Measurements from ENCODE around the gene SLC12A1.

Gene SLC12A1

GRCh38 chr15:48205981-48206380 is at the start of gene SLC12A1:
TSS of gene SLC12A1 (plus strand) at chr15:48206302. CDS start at chr15:48207720, 1,418 bp downstream.
- DNase-seq, result no peak

- no peak for DNase-seq
Measured at GRCh38 chr15:48168616-48169015, 37.5 kb upstream of the SLC12A1 start.

- DNase-seq, result no peak
Measured at GRCh38 chr15:48170981-48171380, 35.1 kb upstream of the SLC12A1 start.

GRCh38 chr15:48175126-48175525 is 31.0 kb upstream of the SLC12A1 start:
- DNase-seq, result no peak

- no peak for DNase-seq
Measured at GRCh38 chr15:48176112-48176511, 30.0 kb upstream of the SLC12A1 start.

- no peak for DNase-seq
Measured at GRCh38 chr15:48176957-48177356, 29.1 kb upstream of the SLC12A1 start.

GRCh38 chr15:48177383-48177765 is 28.7 kb upstream of the SLC12A1 start:
- peak; percentile 47 for DNase-seq

- DNase-seq, result peak; percentile 26
Measured at GRCh38 chr15:48177766-48178647, 28.1 kb upstream of the SLC12A1 start, which contains the start of gene MYEF2. TSS of gene MYEF2 (minus strand) at chr15:48178295. CDS start at chr15:48178237, 58 bp downstream.

GRCh38 chr15:48178648-48178931 is 27.5 kb upstream of the SLC12A1 start:
- DNase-seq, result no peak

- DNase-seq, result no peak
Measured at GRCh38 chr15:48182749-48183148, 23.4 kb upstream of the SLC12A1 start.

GRCh38 chr15:48185529-48185928 is 20.6 kb upstream of the SLC12A1 start:
- DNase-seq, result no peak

GRCh38 chr15:48186271-48186670 is 19.8 kb upstream of the SLC12A1 start:
- no peak for DNase-seq

GRCh38 chr15:48190932-48191573 is 15.0 kb upstream of the SLC12A1 start:
- no peak for DNase-seq

GRCh38 chr15:48191574-48192225 is 14.4 kb upstream of the SLC12A1 start, which contains the start of gene CTXN2:
TSS of gene CTXN2 (plus strand) at chr15:48191665. CDS start at chr15:48201301, 9,636 bp downstream.
- no peak for DNase-seq

GRCh38 chr15:48202068-48202467 is 4.0 kb upstream of the SLC12A1 start:
- DNase-seq, result no peak

- no peak for DNase-seq
Measured at GRCh38 chr15:48221261-48221660, 15.2 kb downstream of the SLC12A1 start.

GRCh38 chr15:48221885-48222284 is 15.8 kb downstream of the SLC12A1 start:
- peak; percentile 2 for DNase-seq

- DNase-seq, result no peak
Measured at GRCh38 chr15:48222627-48223026, 16.5 kb downstream of the SLC12A1 start.

GRCh38 chr15:48225771-48226170 is 19.7 kb downstream of the SLC12A1 start:
- DNase-seq, result no peak

- DNase-seq, result no peak
Measured at GRCh38 chr15:48230498-48230897, 24.4 kb downstream of the SLC12A1 start.

- DNase-seq, result no peak
Measured at GRCh38 chr15:48233246-48233645, 27.1 kb downstream of the SLC12A1 start.

GRCh38 chr15:48239334-48239733 is 33.2 kb downstream of the SLC12A1 start:
- DNase-seq, result no peak

- no peak for DNase-seq
Measured at GRCh38 chr15:48242015-48242414, 35.9 kb downstream of the SLC12A1 start.

GRCh38 chr15:48242535-48242934 is 36.4 kb downstream of the SLC12A1 start:
- DNase-seq, result no peak

Data from NCI-H1694 (cell line).